GM06990 (cell line): Measurements from ENCODE around the gene FAM98C.

Experiments
- DNase-seq: peaks from one replicate; pipeline ENCODE4 v3.0.0-alpha.2; 2011; ENCODE audit not compliant: insufficient read length; ENCODE audit errors: extremely low read depth
- H3K27me3 ChIP-seq: replicated peaks from 2 replicates; pipeline ENCODE4 v1.6.0; 2011; ENCODE audit warnings: low read length; ENCODE audit not compliant: control insufficient read depth, insufficient read depth
- H3K36me3 ChIP-seq: 2 replicates; pipeline ENCODE4 v1.5.1; 2011; ENCODE audit warnings: low read length; ENCODE audit not compliant: control insufficient read depth, insufficient read depth
- H3K4me3 ChIP-seq: replicated peaks from 2 replicates; pipeline ENCODE4 v1.5.1; 2011; ENCODE audit warnings: low read depth, mild to moderate bottlenecking, control low read depth, low read length
- CTCF ChIP-seq: IDR thresholded peaks from 2 replicates; pipeline ENCODE4 v1.5.1; 2011; ENCODE audit warnings: low read length, control low read depth, mild to moderate bottlenecking, inconsistent platforms; ENCODE audit not compliant: insufficient read depth, poor library complexity, severe bottlenecking

FAM98C gene

GRCh38 chr19:38399081-38399480, 3.8 kb upstream of the FAM98C start:
- no peaks in the 10 kb centered on the region for H3K36me3 ChIP-seq
- no peak for TF ChIP-seq CTCF
- no peak overlapping the region for H3K4me3 ChIP-seq
- no peak for DNase-seq
- no peaks in the 10 kb centered on the region; the same call in none of the 2 replicates for H3K27me3 ChIP-seq

GRCh38 chr19:38399537-38399936, 3.4 kb upstream of the FAM98C start:
- Histone ChIP-seq H3K36me3 (no peaks in the 10 kb centered on the region), H3K27me3 (no peaks in the 10 kb centered on the region; the same call in none of the 2 replicates), H3K4me3 (no peak overlapping the region)
- DNase-seq: no peak
- no peak for TF ChIP-seq CTCF

GRCh38 chr19:38400361-38400760, 2.5 kb upstream of the FAM98C start:
- Histone ChIP-seq H3K4me3 (no peak overlapping the region), H3K27me3 (no peaks in the 10 kb centered on the region; the same call in 1 of the 2 replicates), H3K36me3 (no peaks in the 10 kb centered on the region)
- DNase-seq: no peak
- TF ChIP-seq CTCF: no peak

- no peaks in the 10 kb centered on the region; the same call in 1 of the 2 replicates for H3K27me3 ChIP-seq
- no peak for TF ChIP-seq CTCF
- no peak for DNase-seq
- no peak overlapping the region for H3K4me3 ChIP-seq
- H3K36me3 ChIP-seq: no peaks in the 10 kb centered on the region
Measured at GRCh38 chr19:38401148-38401547, 1.7 kb upstream of the FAM98C start.

- peaks cover 3% of the 10 kb centered on the region for H3K36me3 ChIP-seq
- H3K27me3 ChIP-seq: no peaks in the 10 kb centered on the region
- no peak for DNase-seq
- peak overlapping the region; percentile 58 for H3K4me3 ChIP-seq
- TF ChIP-seq CTCF: no peak
Measured at GRCh38 chr19:38402623-38402966, 298 bp upstream of the FAM98C start.

GRCh38 chr19:38404858-38405257, 2.0 kb downstream of the FAM98C start:
- TF ChIP-seq CTCF: no peak
- H3K4me3 ChIP-seq: no peak overlapping the region
- peaks cover 3% of the 10 kb centered on the region for H3K36me3 ChIP-seq
- no peak for DNase-seq
- no peaks in the 10 kb centered on the region for H3K27me3 ChIP-seq
